Fibroblast of peridontal ligament (primary cell): ENCODE measurements around the gene YKT6.
A peak's percentile ranks its signal among the peaks of the same experiment; 100 is the strongest.

Experiments
- DNase-seq: peaks from one replicate; pipeline ENCODE4 v3.0.0-alpha.2; 2010; ENCODE audit errors: extremely low read depth

YKT6 gene

DNA sequence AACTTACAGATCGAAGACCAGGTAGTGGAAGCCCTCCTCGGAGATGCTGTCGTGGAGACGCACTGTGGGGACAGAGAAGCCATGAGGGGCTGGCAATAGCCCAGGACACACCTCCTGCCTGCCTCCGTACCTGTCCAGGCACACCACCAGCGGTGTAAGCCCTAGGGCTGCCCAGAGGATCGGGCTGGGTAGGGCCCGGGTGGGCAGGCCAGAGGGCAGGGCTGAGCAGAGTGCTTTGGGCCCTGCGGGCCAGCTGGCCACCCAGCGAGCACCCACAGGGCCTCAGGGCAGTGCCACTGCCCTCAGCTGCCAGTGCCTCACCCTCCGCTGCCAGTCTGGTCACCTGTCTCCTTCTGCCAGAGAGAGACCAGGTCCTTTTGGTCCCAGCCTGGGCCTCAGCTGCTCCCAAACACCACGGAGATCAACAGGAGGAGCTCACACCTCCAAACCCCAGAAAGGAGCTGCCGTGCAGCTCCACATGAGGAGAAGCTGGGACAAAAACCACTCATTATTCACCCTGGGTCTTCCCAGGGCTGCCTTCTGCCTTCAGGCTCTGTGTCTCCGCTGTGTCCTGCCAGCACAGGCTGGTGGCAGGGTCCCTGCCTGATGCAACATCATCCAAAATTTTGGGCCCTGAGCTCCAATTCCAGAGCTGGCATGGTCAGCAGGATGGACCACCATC lies 58.2 kb downstream of the YKT6 start:
- no peak for DNase-seq

DNA sequence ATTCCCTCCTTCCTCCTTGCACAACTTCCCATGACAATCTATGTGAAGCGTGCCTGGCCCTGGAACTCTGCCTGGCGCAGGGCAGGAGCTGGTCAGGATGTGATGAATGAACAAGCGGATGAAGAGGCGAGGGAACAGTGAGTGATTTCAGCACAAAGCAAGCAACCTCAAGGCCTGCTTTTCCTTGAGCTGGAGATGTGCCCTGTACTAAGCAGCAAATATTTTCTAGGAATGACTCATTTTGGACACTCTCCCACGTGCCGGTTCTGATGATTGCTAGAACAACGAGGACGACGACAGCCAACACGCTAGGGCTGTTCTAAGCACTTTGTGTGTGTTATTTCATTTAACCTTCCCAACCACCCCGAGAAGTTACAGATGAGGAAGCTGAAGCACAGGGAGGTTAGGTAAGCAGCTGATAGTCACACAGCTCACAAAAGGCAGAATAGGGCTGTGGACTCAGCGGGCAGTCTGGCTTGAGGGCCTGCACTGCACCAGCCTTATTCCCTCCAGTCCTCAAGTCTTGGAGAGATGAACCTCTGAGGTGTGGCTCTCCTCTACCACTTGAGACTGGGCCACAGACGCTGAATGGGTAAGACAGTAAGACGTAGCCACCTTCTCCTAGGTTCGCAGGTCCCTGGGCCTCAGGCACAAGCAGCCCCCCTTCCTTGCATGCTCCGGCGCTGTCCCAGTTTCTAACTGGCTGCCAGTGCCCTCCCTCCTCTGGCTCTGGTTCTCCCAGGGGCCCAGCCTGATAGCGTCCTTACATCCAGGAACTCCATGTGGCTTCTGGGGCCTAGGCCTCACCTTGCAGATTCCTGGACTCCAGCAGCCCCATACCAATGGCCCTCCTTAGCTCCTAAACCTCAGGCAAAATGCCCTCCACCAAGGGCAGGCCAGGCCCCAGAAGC lies 59.0 kb downstream of the YKT6 start:
- DNase-seq: peak; percentile 78

DNA sequence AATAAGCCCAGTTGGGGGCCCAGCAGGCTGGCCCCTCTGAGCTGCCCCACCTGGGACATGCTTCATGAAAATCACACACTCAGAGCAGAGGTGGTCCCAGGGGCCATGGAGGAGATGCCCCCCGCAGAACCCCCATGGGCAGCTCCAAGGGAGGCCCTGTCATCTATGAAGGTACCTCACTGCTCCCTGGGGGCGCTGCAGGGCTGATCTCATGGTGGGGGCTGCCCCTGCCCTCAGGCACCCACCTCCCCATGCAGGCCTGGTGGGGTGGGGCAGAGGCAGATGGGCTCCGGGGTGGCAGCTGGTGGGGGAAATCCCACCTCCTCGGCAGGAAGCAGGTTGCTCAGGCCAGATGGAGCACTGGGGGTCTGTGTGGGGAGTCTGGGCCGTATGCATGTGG lies 60.5 kb downstream of the YKT6 start:
- no peak for DNase-seq

DNA sequence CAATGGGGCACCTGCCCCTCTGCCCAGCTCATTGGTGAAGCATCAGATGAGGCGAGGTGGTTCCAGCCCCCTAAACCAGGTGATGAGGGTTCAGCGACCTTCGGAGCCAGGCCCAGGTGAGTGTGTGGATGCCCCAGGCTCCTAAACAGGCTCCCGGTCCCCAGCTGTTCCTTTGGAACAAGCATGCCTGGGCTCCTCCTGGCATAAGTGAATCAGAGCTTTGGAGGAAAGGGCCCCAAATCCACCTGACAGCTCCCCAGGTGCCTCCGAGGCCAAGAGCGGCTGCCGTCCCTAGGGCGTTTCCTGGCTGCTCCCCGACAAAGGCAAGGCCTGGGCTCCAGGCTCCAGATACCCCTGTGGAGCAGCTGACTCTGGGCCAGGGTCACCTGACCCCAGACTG lies 61.3 kb downstream of the YKT6 start:
- no peak for DNase-seq

DNA sequence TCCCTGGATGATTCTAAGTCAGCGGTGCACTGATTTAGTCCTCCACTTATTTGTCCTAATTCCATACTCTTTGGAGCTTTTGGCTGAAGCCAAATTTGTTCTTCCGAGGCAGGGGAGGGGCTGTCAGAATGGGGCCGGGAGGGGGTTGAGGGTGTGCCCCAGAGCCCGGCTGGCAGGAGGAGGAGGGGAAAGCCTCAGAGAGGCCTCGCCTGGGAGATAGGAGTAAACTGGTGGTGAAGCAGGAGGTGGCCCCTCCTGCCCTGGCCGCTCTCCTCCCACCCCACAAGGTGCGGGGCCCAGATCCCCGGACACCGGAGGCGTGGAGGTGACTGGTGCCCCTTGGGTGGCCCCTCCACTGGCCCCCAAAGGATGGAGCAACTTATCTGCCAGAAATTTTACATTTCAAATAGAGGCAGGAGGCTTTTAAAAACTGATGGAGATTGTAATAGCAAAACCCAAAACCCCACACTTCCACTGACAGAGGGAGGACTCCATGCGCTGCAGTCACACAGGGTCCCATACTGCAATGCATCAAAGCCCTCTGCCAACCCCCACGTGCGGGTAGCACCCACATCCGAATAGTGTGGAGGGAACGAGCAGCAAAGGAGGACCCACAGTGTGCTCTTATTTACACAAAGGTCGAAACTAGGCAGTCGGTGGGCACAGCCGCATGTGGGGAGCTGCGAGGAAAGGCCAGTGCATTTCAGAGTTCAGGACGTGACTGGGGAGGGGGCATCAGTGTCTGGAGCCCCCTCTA lies 62.7 kb downstream of the YKT6 start:
- DNase-seq: no peak
